GM23338 (cell line): Measurements from ENCODE around the gene CCDC149. TPM values are rescaled to one million over a fixed set of nuclear protein-coding genes. Genes with fewer than 3 reads are reported as not detected.
A peak's percentile ranks its signal among the peaks of the same experiment; 100 is the strongest.

Experiments
- ATAC-seq: fragments of 200-7000 bp; cut with Tn5 transposase; 3 replicates; pipeline ENCODE4 v1.9.1; 2020
- DNase-seq: peaks from one replicate; pipeline ENCODE4 v3.0.0-alpha.2; 2015; ENCODE audit warnings: low spot score
- H2AFZ ChIP-seq: fragments of 200-600 bp; sonication (generic); 2 replicates; pipeline ENCODE4 v1.8.0; 2016; ENCODE audit warnings: antibody characterized with exemption, mild to moderate bottlenecking, moderate library complexity
- H3F3A ChIP-seq: fragments of 200-600 bp; sonication (generic); replicated peaks from 2 replicates; pipeline ENCODE4 v1.8.0; 2017; ENCODE audit warnings: antibody characterized with exemption, mixed run types, low read depth
- H3K27ac ChIP-seq: fragments of 200-600 bp; sonication (generic); 2 replicates; pipeline ENCODE4 v1.6.1; 2016; ENCODE audit warnings: low read depth
- H3K27me3 ChIP-seq: fragments of 200-600 bp; sonication (generic); 2 replicates; pipeline ENCODE4 v1.8.0; 2016; ENCODE audit warnings: mild to moderate bottlenecking, mixed run types, moderate library complexity; ENCODE audit not compliant: insufficient read depth
- H3K36me3 ChIP-seq: fragments of 200-600 bp; sonication (generic); 2 replicates; pipeline ENCODE4 v1.8.0; 2016; ENCODE audit warnings: mild to moderate bottlenecking; ENCODE audit not compliant: insufficient read depth
- H3K4me1 ChIP-seq: fragments of 200-600 bp; sonication (generic); 2 replicates; pipeline ENCODE4 v1.8.0; 2016; ENCODE audit warnings: mild to moderate bottlenecking, moderate library complexity; ENCODE audit not compliant: insufficient read depth
- H3K4me2 ChIP-seq: fragments of 200-600 bp; sonication (generic); 2 replicates; pipeline ENCODE4 v1.7.1; 2017; ENCODE audit warnings: mixed run types
- H3K4me3 ChIP-seq: fragments of 200-600 bp; sonication (generic); 2 replicates; pipeline ENCODE4 v1.6.1; 2016; ENCODE audit warnings: mixed run types
- H3K79me2 ChIP-seq: fragments of 200-600 bp; sonication (generic); replicated peaks from 2 replicates; pipeline ENCODE4 v1.8.0; 2017; ENCODE audit warnings: mild to moderate bottlenecking; ENCODE audit not compliant: insufficient read depth
- H3K9me2 ChIP-seq: fragments of 200-600 bp; sonication (generic); 2 replicates; pipeline ENCODE4 v1.8.0; 2017; ENCODE audit not compliant: insufficient read depth
- H4K20me1 ChIP-seq: fragments of 200-600 bp; sonication (generic); replicated peaks from 2 replicates; pipeline ENCODE4 v1.8.0; 2017; ENCODE audit warnings: mild to moderate bottlenecking; ENCODE audit not compliant: insufficient read depth
- H3K27ac Mint-ChIP-seq: 2 replicates; pipeline ENCODE4 v1.8.0; 2020; ENCODE audit warnings: inconsistent platforms, mild to moderate bottlenecking, moderate library complexity, mixed read lengths
- H3K27me3 Mint-ChIP-seq: 3 replicates; pipeline ENCODE4 v1.8.0; 2022; ENCODE audit warnings: low read depth, mild to moderate bottlenecking, moderate library complexity, mixed read lengths, inconsistent platforms; ENCODE audit not compliant: insufficient read depth, poor library complexity
- H3K36me3 Mint-ChIP-seq: 3 replicates; pipeline ENCODE4 v1.8.0; 2021; ENCODE audit warnings: low read depth, mild to moderate bottlenecking, inconsistent platforms, moderate library complexity, mixed read lengths
- H3K4me1 Mint-ChIP-seq: 3 replicates; pipeline ENCODE4 v1.8.0; 2020; ENCODE audit warnings: mild to moderate bottlenecking, inconsistent platforms, mixed read lengths
- H3K4me3 Mint-ChIP-seq: 3 replicates; pipeline ENCODE4 v1.8.0; 2021; ENCODE audit warnings: moderate library complexity, mild to moderate bottlenecking, inconsistent platforms, mixed read lengths
- H3K9me3 Mint-ChIP-seq: 3 replicates; pipeline ENCODE4 v1.8.0; 2020; ENCODE audit warnings: moderate library complexity, mild to moderate bottlenecking, inconsistent platforms, mixed read lengths
- EZH2 ChIP-seq: fragments of 200-600 bp; sonication (generic); IDR thresholded peaks from one replicate; pipeline ENCODE4 v1.8.0; 2017; ENCODE audit warnings: antibody characterized with exemption, mild to moderate bottlenecking, low read depth; ENCODE audit not compliant: unreplicated experiment
- EZH2phosphoT487 ChIP-seq: fragments of 200-600 bp; sonication (generic); IDR thresholded peaks from one replicate; pipeline ENCODE4 v1.8.1; 2018; ENCODE audit warnings: antibody characterized with exemption; ENCODE audit not compliant: unreplicated experiment
- JUNB ChIP-seq: IDR thresholded peaks from one replicate; pipeline ENCODE4 v1.6.1; 2016; ENCODE audit warnings: antibody characterized with exemption; ENCODE audit not compliant: unreplicated experiment
- NANOG ChIP-seq: IDR thresholded peaks from 2 replicates; pipeline ENCODE4 v1.6.1; 2016; ENCODE audit warnings: antibody characterized with exemption, borderline replicate concordance
- POLR2AphosphoS5 ChIP-seq: IDR thresholded peaks from 2 replicates; pipeline ENCODE4 v1.6.1; 2016; ENCODE audit warnings: antibody characterized with exemption, low read depth
- ZNF331 ChIP-seq: fragments of 250-450 bp; sonication (Bioruptor Pico); IDR thresholded peaks from 2 replicates; pipeline ENCODE4 v1.5.0; 2020; ENCODE audit warnings: low read depth, mild to moderate bottlenecking, moderate library complexity
- polyA plus RNA-seq: library from polyadenylated mRNA; unstranded; fragments of >200 nt; fragmentation: Nextera tagmentation; extraction: Ambion mirVana; gene quantifications from 2 replicates; pipeline ENCODE4 v1.2.1, GENCODE V29; 2016
- total RNA-seq: library from RNA; depleted of rRNA; stranded (reverse); fragments of >200 nt; shearing (Covaris generic); gene quantifications from 2 replicates; pipeline ENCODE4 v1.2.3, GENCODE V29; 2014
- TF ChIP-seq, protein P1 (sequence below), 2 experiments: fragments of 200-600 bp in 1 of 2; sonication (generic) in 1 of 2; conservative IDR thresholded peaks; 2 replicates each; pipeline versions ENCODE4 v1.5.1 to v1.6.1; 2016 to 2017; ENCODE audit warnings: antibody characterized with exemption in 2 of 2, low read depth in 2 of 2, mild to moderate bottlenecking in 2 of 2, moderate library complexity in 1 of 2
- TF ChIP-seq, protein P2 (sequence below): fragments of 250-450 bp; sonication (Bioruptor Pico); IDR thresholded peaks from 2 replicates; pipeline ENCODE4 v1.5.0; 2020; ENCODE audit warnings: mild to moderate bottlenecking, moderate library complexity
- TF ChIP-seq, protein P3 (sequence below): IDR thresholded peaks from 2 replicates; pipeline ENCODE4 v1.6.1; 2016; ENCODE audit warnings: antibody characterized with exemption

The CCDC149 gene
- total and polyA plus RNA-seq, 2 experiments from 2014 or later, result 2.6 to 6.4 TPM

GRCh38 chr4:24800325-24800895 is 112.4 kb downstream of the CCDC149 start:
- Histone ChIP-seq H3K4me2 (peak overlapping the region; percentile 90), H3K27ac (no peak overlapping the region), H3K79me2 (no peaks in the 10 kb centered on the region), H4K20me1 (no peaks in the 10 kb centered on the region), H3K4me1 (peaks cover 24% of the 10 kb centered on the region), H3K36me3 (no peaks in the 10 kb centered on the region), H3F3A (peaks cover 5% of the 10 kb centered on the region; the same call in 1 of the 2 replicates), H3K9me2 (no peaks in the 10 kb centered on the region), H3K27me3 (peaks cover 73% of the 10 kb centered on the region), H3K4me3 (peak overlapping the region; percentile 63), H2AFZ (peak overlapping the region; percentile 91)
- Mint-ChIP-seq H3K36me3 (peaks cover 2% of the 10 kb centered on the region; the same call in 1 of the 3 replicates), H3K27ac (no peak overlapping the region), H3K9me3 (peaks cover 3% of the 10 kb centered on the region; the same call in 1 of the 3 replicates), H3K27me3 (peaks cover 30% of the 10 kb centered on the region), H3K4me3 (peak overlapping the region; percentile 77), H3K4me1 (peaks cover 31% of the 10 kb centered on the region)
- TF ChIP-seq, protein P1, sequence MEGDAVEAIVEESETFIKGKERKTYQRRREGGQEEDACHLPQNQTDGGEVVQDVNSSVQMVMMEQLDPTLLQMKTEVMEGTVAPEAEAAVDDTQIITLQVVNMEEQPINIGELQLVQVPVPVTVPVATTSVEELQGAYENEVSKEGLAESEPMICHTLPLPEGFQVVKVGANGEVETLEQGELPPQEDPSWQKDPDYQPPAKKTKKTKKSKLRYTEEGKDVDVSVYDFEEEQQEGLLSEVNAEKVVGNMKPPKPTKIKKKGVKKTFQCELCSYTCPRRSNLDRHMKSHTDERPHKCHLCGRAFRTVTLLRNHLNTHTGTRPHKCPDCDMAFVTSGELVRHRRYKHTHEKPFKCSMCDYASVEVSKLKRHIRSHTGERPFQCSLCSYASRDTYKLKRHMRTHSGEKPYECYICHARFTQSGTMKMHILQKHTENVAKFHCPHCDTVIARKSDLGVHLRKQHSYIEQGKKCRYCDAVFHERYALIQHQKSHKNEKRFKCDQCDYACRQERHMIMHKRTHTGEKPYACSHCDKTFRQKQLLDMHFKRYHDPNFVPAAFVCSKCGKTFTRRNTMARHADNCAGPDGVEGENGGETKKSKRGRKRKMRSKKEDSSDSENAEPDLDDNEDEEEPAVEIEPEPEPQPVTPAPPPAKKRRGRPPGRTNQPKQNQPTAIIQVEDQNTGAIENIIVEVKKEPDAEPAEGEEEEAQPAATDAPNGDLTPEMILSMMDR (conservative IDR thresholded peaks at IDR 0.05; ENCODE audit: low read depth in 2 of 2), result no peak
- peak; percentile 39 for TF ChIP-seq EZH2
- TF ChIP-seq ZNF331, result no peak
- DNase-seq (peak; percentile 56), ATAC-seq (peak; percentile 46)

DNA sequence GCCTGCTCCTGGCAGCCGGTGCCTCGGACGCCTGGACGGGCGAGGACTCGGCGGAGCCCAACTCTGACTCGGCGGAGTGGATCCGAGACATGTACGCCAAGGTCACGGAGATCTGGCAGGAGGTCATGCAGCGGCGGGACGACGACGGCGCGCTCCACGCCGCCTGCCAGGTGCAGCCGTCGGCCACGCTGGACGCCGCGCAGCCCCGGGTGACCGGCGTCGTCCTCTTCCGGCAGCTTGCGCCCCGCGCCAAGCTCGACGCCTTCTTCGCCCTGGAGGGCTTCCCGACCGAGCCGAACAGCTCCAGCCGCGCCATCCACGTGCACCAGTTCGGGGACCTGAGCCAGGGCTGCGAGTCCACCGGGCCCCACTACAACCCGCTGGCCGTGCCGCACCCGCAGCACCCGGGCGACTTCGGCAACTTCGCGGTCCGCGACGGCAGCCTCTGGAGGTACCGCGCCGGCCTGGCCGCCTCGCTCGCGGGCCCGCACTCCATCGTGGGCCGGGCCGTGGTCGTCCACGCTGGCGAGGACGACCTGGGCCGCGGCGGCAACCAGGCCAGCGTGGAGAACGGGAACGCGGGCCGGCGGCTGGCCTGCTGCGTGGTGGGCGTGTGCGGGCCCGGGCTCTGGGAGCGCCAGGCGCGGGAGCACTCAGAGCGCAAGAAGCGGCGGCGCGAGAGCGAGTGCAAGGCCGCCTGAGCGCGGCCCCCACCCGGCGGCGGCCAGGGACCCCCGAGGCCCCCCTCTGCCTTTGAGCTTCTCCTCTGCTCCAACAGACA is 113.1 kb downstream of the CCDC149 start:
- Mint-ChIP-seq H3K36me3 (peaks cover 2% of the 10 kb centered on the region; the same call in 1 of the 3 replicates), H3K9me3 (peaks cover 3% of the 10 kb centered on the region; the same call in 1 of the 3 replicates)
- ATAC-seq, result peak; percentile 48

More for the DNA sequence above, 113.1 kb downstream of the CCDC149 start:
- H3K27ac Mint-ChIP-seq, result no peak overlapping the region
- H4K20me1 ChIP-seq, result no peaks in the 10 kb centered on the region
- H3K27me3 Mint-ChIP-seq, result peaks cover 32% of the 10 kb centered on the region
- H3K36me3 ChIP-seq, result no peaks in the 10 kb centered on the region
- peak overlapping the region; percentile 63 for H3K4me3 ChIP-seq
- peaks cover 30% of the 10 kb centered on the region for H3K4me1 Mint-ChIP-seq
- H3K4me3 Mint-ChIP-seq, result peak overlapping the region; percentile 77
- H3F3A ChIP-seq, result peaks cover 5% of the 10 kb centered on the region; the same call in 1 of the 2 replicates
- peak overlapping the region; percentile 90 for H3K4me2 ChIP-seq
- H3K9me2 ChIP-seq, result no peaks in the 10 kb centered on the region
- peaks cover 73% of the 10 kb centered on the region for H3K27me3 ChIP-seq
- peaks cover 21% of the 10 kb centered on the region for H3K4me1 ChIP-seq
- no peaks in the 10 kb centered on the region for H3K79me2 ChIP-seq
- no peak for TF ChIP-seq JUNB
- TF ChIP-seq, protein P2, sequence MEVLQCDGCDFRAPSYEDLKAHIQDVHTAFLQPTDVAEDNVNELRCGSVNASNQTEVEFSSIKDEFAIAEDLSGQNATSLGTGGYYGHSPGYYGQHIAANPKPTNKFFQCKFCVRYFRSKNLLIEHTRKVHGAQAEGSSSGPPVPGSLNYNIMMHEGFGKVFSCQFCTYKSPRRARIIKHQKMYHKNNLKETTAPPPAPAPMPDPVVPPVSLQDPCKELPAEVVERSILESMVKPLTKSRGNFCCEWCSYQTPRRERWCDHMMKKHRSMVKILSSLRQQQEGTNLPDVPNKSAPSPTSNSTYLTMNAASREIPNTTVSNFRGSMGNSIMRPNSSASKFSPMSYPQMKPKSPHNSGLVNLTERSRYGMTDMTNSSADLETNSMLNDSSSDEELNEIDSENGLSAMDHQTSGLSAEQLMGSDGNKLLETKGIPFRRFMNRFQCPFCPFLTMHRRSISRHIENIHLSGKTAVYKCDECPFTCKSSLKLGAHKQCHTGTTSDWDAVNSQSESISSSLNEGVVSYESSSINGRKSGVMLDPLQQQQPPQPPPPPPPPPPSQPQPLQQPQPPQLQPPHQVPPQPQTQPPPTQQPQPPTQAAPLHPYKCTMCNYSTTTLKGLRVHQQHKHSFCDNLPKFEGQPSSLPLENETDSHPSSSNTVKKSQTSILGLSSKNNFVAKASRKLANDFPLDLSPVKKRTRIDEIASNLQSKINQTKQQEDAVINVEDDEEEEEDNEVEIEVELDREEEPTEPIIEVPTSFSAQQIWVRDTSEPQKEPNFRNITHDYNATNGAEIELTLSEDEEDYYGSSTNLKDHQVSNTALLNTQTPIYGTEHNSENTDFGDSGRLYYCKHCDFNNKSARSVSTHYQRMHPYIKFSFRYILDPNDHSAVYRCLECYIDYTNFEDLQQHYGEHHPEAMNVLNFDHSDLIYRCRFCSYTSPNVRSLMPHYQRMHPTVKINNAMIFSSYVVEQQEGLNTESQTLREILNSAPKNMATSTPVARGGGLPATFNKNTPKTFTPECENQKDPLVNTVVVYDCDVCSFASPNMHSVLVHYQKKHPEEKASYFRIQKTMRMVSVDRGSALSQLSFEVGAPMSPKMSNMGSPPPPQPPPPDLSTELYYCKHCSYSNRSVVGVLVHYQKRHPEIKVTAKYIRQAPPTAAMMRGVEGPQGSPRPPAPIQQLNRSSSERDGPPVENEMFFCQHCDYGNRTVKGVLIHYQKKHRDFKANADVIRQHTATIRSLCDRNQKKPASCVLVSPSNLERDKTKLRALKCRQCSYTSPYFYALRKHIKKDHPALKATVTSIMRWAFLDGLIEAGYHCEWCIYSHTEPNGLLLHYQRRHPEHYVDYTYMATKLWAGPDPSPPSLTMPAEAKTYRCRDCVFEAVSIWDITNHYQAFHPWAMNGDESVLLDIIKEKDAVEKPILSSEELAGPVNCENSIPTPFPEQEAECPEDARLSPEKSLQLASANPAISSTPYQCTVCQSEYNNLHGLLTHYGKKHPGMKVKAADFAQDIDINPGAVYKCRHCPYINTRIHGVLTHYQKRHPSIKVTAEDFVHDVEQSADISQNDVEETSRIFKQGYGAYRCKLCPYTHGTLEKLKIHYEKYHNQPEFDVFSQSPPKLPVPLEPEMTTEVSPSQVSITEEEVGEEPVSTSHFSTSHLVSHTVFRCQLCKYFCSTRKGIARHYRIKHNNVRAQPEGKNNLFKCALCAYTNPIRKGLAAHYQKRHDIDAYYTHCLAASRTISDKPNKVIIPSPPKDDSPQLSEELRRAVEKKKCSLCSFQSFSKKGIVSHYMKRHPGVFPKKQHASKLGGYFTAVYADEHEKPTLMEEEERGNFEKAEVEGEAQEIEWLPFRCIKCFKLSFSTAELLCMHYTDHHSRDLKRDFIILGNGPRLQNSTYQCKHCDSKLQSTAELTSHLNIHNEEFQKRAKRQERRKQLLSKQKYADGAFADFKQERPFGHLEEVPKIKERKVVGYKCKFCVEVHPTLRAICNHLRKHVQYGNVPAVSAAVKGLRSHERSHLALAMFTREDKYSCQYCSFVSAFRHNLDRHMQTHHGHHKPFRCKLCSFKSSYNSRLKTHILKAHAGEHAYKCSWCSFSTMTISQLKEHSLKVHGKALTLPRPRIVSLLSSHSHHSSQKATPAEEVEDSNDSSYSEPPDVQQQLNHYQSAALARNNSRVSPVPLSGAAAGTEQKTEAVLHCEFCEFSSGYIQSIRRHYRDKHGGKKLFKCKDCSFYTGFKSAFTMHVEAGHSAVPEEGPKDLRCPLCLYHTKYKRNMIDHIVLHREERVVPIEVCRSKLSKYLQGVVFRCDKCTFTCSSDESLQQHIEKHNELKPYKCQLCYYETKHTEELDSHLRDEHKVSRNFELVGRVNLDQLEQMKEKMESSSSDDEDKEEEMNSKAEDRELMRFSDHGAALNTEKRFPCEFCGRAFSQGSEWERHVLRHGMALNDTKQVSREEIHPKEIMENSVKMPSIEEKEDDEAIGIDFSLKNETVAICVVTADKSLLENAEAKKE (CRISPR knock-in tag), result no peak
- TF ChIP-seq ZNF331, result no peak
- TF ChIP-seq, protein P3, sequence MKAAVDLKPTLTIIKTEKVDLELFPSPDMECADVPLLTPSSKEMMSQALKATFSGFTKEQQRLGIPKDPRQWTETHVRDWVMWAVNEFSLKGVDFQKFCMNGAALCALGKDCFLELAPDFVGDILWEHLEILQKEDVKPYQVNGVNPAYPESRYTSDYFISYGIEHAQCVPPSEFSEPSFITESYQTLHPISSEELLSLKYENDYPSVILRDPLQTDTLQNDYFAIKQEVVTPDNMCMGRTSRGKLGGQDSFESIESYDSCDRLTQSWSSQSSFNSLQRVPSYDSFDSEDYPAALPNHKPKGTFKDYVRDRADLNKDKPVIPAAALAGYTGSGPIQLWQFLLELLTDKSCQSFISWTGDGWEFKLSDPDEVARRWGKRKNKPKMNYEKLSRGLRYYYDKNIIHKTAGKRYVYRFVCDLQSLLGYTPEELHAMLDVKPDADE, result no peak
- TF ChIP-seq NANOG, result no peak
- TF ChIP-seq EZH2, result peak; percentile 4
- no peak for TF ChIP-seq EZH2phosphoT487
- TF ChIP-seq POLR2AphosphoS5, result no peak
- peak overlapping the region; percentile 91 for H2AFZ ChIP-seq
- DNase-seq, result peak; percentile 65
- H3K27ac ChIP-seq, result no peak overlapping the region
